ENCODE results near the gene LARGE2. TPM values are rescaled to one million over a fixed set of nuclear protein-coding genes. Genes with fewer than 3 reads are reported as not detected.
"Not testable (repeated sequence)": the region's sequence is repeated elsewhere in the genome, so short reads cannot be mapped to it uniquely, and the experiment has no call there.

The LARGE2 gene
- total and polyA plus RNA-seq, 10 of the 15 experiments (the other 5 are each of a cell fraction or from before 2014, with no cell fraction given), result 0.03 to 0.41 (median 0.19) TPM; not detected in 6

DNA sequence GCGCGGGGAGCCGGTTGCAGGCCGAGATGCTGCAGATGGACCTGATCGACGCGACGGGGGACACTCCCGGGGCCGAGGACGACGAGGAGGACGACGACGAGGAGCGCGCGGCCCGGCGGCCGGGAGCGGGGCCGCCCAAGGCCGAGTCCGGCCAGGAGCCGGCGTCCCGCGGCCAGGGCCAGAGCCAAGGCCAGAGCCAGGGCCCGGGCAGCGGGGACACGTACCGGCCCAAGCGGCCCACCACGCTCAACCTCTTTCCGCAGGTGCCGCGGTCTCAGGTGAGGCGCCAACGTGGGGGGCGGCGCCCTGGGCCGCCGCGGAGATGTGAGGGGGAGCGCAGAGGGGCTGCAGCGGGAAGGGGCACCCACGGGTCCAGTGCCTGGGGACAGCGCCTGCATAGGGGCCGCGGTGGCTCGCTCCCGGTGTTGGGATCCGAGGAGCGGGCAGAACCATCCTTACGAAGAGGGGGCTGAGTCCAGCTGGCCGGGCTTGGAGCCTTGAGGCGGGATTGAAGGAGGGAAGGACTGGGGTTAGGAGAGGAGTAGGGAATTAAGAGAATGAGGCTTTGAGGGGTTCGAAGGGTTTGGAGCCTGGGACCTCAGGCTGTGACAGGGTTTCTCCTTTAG, 22.2 kb upstream of the LARGE2 start:
- H3K36me3 ChIP-seq (ENCODE audit: control insufficient read depth in 2 of 2, insufficient read depth in 2 of 2, low read length in 1 of 2); in situ Hi-C loops (cut with MboI); intact Hi-C loops (cut with micrococcal nuclease; ENCODE audit: unreplicated experiment); H3K79me2 ChIP-seq (ENCODE audit: control insufficient read depth, insufficient read depth, low read length); DNase-seq (ENCODE audit: low read depth, low spot score); POLR2A ChIA-PET; SMC1A ChIA-PET (ENCODE audit: uncharacterized antibody, unreplicated experiment); H3K9me3 ChIP-seq (replicated peaks; ENCODE audit: control insufficient read depth, insufficient read depth, low read length); H4K20me1 ChIP-seq (ENCODE audit: control insufficient read depth, insufficient read depth); H3K4me1 ChIP-seq (ENCODE audit: control insufficient read depth, insufficient read depth, low read length); FAIRE-seq; H3K9ac ChIP-seq (ENCODE audit: control insufficient read depth, insufficient read depth, low read length); BruUV-seq (replicated peaks); H3K27ac ChIP-seq (ENCODE audit: control insufficient read depth, insufficient read depth); H2AFZ ChIP-seq (ENCODE audit: control insufficient read depth, low read depth, low read length); H3K4me2 ChIP-seq (ENCODE audit: control insufficient read depth, insufficient read depth); H3K4me3 ChIP-seq; RAD21 ChIA-PET (ENCODE audit: unreplicated experiment); H3K27me3 ChIP-seq (replicated peaks in 1 of 2; ENCODE audit: control insufficient read depth in 2 of 2, insufficient read depth in 2 of 2, low read length in 1 of 2): not testable (repeated sequence)
- WGBS (ENCODE audit: insufficient coverage, insufficient replicate concordance, low lambda C conversion rate, missing lambda C conversion rate), result 14% methylated on average over 30 of the region's 59 CpGs
- CTCF ChIA-PET, result interaction anchor here (0.9 kb wide), 1 partner anchor 27 kb away, joined by 3 read pairs; no protein-coding TSS in a partner anchor
- peak; percentile 3; the same call in 1 of the 3 replicates for ATAC-seq
- peak; percentile 78 for TF ChIP-seq SUZ12 (IDR thresholded peaks at IDR 0.05; ENCODE audit: unreplicated experiment)
- 0 out of 2 replicates have a peak, but pooled peaks have one; percentile 7 for TF ChIP-seq DPF2 (IDR thresholded peaks at IDR 0.05)

DNA sequence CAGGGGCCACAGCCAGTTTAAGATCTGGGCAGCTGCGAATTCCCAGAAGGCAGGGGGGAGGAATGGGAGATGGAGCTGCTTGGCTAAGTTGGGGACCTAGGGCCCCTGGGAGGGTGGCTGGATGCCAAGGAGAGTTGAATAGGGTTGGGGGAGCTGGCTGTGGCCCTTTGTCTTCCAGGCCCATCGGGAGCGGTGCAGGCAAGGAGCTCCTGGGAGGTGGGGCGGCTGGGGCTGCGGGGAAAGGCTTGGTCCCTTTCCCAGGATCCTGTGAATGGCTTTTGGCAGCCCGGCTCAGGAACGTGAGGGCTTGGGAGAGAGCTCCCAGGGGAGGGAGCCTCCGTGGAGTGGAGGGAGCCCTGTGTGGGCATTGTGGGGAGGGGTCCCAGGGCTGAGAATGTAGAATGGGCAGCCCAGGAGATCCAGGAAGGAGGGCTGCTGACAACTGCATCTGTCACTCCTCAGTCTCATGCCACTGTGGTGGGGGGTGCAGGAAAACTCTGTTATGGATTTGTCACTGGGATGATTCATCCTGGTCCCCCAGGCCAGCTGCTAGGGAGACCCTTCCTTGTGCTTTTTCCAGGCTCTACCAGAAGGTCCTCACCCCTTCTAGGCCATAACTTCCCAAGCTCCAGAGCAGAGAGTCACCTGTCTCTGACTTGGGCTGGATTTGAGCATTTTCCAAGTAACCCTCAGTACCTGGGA, 21.4 kb upstream of the LARGE2 start:
- DNase-seq (ENCODE audit: low read depth, low spot score) (no peak), FAIRE-seq (no peak), ATAC-seq (no peak)
- intact Hi-C loops (cut with micrococcal nuclease; ENCODE audit: unreplicated experiment) (no loop called here), in situ Hi-C loops (cut with MboI) (no loop called here)
- Histone ChIP-seq H3K27me3 (replicated peaks in 1 of 2; ENCODE audit: control insufficient read depth in 2 of 2, insufficient read depth in 2 of 2, low read length in 1 of 2) (peaks cover 3 to 10% of the 10 kb centered on the region in 2 experiments; a peak in 3 of 4 replicates), H3K9ac (ENCODE audit: control insufficient read depth, insufficient read depth, low read length) (no peak overlapping the region), H3K4me3 (no peak overlapping the region), H3K9me3 (replicated peaks; ENCODE audit: control insufficient read depth, insufficient read depth, low read length) (no peaks in the 10 kb centered on the region), H3K4me1 (ENCODE audit: control insufficient read depth, insufficient read depth, low read length) (no peaks in the 10 kb centered on the region), H4K20me1 (ENCODE audit: control insufficient read depth, insufficient read depth) (no peaks in the 10 kb centered on the region; the same call in 1 of the 2 replicates), H3K27ac (ENCODE audit: control insufficient read depth, insufficient read depth) (no peak overlapping the region), H3K79me2 (ENCODE audit: control insufficient read depth, insufficient read depth, low read length) (no peaks in the 10 kb centered on the region), H2AFZ (ENCODE audit: control insufficient read depth, low read depth, low read length) (no peak overlapping the region), H3K4me2 (ENCODE audit: control insufficient read depth, insufficient read depth) (no peak overlapping the region), H3K36me3 (ENCODE audit: control insufficient read depth in 2 of 2, insufficient read depth in 2 of 2, low read length in 1 of 2) (no peaks in the 10 kb centered on the region)
- ChIA-PET POLR2A (interaction anchor here (0.7 kb wide), 1 partner anchor 17 kb away, joined by 3 read pairs; no protein-coding TSS in a partner anchor), RAD21 (ENCODE audit: unreplicated experiment) (no interaction called here), SMC1A (ENCODE audit: uncharacterized antibody, unreplicated experiment) (no interaction called here), CTCF (interaction anchor here (0.9 to 1.2 kb wide), 2 partner anchors 28 to 64 kb away, joined by 3 to 5 read pairs; no protein-coding TSS in a partner anchor)
- WGBS (ENCODE audit: insufficient coverage, insufficient replicate concordance, low lambda C conversion rate, missing lambda C conversion rate), result 48% methylated on average over 5 of the region's 8 CpGs
- BruUV-seq (replicated peaks), result no TSS peak
- TF ChIP-seq PAX8 (IDR thresholded peaks at IDR 0.05) (no peak), HDAC6 (IDR thresholded peaks at IDR 0.05; ENCODE audit: unreplicated experiment) (no peak), ATF7 (IDR thresholded peaks at IDR 0.05; ENCODE audit: low read depth) (no peak), SMARCA5 (IDR thresholded peaks at IDR 0.05) (no peak), STAT3 (IDR thresholded peaks at IDR 0.05; ENCODE audit: low read depth, low read length) (no peak)
- TF ChIP-seq, protein P1, sequence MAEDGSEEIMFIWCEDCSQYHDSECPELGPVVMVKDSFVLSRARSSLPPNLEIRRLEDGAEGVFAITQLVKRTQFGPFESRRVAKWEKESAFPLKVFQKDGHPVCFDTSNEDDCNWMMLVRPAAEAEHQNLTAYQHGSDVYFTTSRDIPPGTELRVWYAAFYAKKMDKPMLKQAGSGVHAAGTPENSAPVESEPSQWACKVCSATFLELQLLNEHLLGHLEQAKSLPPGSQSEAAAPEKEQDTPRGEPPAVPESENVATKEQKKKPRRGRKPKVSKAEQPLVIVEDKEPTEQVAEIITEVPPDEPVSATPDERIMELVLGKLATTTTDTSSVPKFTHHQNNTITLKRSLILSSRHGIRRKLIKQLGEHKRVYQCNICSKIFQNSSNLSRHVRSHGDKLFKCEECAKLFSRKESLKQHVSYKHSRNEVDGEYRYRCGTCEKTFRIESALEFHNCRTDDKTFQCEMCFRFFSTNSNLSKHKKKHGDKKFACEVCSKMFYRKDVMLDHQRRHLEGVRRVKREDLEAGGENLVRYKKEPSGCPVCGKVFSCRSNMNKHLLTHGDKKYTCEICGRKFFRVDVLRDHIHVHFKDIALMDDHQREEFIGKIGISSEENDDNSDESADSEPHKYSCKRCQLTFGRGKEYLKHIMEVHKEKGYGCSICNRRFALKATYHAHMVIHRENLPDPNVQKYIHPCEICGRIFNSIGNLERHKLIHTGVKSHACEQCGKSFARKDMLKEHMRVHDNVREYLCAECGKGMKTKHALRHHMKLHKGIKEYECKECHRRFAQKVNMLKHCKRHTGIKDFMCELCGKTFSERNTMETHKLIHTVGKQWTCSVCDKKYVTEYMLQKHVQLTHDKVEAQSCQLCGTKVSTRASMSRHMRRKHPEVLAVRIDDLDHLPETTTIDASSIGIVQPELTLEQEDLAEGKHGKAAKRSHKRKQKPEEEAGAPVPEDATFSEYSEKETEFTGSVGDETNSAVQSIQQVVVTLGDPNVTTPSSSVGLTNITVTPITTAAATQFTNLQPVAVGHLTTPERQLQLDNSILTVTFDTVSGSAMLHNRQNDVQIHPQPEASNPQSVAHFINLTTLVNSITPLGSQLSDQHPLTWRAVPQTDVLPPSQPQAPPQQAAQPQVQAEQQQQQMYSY (CRISPR knock-in tag; IDR thresholded peaks at IDR 0.05), result no peak
- TF ChIP-seq, protein P2, sequence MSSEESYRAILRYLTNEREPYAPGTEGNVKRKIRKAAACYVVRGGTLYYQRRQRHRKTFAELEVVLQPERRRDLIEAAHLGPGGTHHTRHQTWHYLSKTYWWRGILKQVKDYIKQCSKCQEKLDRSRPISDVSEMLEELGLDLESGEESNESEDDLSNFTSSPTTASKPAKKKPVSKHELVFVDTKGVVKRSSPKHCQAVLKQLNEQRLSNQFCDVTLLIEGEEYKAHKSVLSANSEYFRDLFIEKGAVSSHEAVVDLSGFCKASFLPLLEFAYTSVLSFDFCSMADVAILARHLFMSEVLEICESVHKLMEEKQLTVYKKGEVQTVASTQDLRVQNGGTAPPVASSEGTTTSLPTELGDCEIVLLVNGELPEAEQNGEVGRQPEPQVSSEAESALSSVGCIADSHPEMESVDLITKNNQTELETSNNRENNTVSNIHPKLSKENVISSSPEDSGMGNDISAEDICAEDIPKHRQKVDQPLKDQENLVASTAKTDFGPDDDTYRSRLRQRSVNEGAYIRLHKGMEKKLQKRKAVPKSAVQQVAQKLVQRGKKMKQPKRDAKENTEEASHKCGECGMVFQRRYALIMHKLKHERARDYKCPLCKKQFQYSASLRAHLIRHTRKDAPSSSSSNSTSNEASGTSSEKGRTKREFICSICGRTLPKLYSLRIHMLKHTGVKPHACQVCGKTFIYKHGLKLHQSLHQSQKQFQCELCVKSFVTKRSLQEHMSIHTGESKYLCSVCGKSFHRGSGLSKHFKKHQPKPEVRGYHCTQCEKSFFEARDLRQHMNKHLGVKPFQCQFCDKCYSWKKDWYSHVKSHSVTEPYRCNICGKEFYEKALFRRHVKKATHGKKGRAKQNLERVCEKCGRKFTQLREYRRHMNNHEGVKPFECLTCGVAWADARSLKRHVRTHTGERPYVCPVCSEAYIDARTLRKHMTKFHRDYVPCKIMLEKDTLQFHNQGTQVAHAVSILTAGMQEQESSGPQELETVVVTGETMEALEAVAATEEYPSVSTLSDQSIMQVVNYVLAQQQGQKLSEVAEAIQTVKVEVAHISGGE (CRISPR knock-in tag; IDR thresholded peaks at IDR 0.05), result no peak

All from GM12878 (cell line).